ENCODE measurements around the gene ZNF556. TPM values are rescaled to one million over a fixed set of nuclear protein-coding genes. Genes with fewer than 3 reads are reported as not detected.
"Not testable (repeated sequence)": the region's sequence is repeated elsewhere in the genome, so short reads cannot be mapped to it uniquely, and the experiment has no call there.

Gene ZNF556
- polyA plus RNA-seq, 3 donors = 0.76 to 1.3 (median 1.1) TPM

DNA sequence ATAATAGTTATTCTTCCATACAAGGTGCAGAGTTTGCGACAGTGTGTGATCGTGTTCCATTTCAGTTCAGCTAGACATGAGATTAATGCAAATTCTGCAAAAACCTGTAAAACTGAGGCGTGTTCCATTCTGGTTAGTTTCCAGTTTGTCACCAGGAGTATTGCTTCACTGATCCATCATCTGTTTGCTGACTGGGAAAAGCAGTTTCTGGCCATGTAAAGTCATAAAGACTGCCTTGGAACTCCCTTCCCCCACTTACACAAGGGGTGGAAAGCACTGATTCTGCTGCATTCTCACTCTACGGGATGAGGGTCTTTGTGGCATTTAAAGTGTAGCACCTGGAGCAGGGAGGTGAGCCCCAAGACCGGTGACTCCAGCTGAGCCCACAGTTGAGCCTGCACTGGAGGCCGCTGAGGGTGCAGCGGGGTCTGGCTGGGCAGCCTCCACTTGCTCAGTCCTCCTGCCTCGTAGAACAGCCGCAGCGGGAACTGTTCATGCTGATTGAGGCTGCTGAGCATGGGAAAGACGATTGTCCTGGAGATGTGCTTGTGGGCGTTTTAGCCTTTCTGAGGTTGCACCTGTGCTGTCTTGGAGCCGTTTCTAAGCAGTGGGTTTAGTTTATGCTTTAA is 35.6 kb downstream of the ZNF556 start:
- DNase-seq (ENCODE audit: low read depth in 3 of 3, low spot score in 2 of 3) = no peak

DNA sequence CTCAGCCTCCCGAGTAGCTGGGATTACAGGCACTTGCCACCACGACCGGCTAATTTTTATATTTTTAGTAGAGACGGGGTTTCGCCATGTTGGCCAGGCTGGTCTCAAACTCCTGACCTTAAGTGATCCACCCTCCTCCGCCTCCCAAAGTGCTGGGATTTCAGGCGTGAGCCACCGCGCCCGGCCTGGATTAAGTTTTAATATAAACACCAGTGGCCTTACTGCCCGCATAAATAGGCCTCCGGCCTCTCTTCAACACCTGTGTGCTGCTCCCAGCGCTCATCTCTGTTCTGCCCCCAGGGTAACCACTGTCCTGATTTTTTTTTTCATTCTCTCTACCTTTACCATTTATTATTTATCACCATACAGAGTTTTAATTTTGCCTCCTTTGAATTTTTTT is 36.2 kb downstream of the ZNF556 start:
- not testable (repeated sequence) for DNase-seq (ENCODE audit: low read depth in 3 of 3, low spot score in 2 of 3)

DNA sequence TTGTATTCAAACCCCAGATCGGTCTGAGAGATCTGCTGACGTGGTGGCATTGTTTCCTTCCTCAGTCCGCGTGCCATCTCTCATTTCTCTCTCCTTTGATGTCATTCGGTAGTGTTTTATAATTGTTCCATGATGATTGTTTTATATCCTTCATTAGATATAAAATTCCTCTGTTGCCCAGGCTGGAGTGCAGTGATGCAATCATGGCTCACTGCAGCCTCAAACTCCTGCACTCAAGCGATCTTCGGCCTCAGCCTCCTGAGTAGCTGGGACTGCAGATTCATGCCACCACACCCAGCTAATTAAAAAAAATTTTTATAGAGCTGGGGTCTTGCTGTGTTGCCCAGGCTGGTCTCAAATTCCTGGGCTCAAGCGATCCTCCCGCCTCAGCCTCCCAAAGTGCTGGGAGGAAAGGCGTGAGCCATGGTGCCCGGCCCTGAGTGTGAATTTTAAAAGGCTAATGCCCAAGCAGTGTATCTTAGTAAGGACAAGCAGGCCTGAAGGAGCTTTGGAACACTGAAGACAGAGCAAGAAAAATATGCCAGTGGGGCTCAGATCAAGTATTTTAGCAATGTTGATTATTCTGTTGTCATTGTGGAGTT is 38.9 kb downstream of the ZNF556 start:
- DNase-seq (ENCODE audit: low read depth in 3 of 3, low spot score in 2 of 3) = no peak

DNA sequence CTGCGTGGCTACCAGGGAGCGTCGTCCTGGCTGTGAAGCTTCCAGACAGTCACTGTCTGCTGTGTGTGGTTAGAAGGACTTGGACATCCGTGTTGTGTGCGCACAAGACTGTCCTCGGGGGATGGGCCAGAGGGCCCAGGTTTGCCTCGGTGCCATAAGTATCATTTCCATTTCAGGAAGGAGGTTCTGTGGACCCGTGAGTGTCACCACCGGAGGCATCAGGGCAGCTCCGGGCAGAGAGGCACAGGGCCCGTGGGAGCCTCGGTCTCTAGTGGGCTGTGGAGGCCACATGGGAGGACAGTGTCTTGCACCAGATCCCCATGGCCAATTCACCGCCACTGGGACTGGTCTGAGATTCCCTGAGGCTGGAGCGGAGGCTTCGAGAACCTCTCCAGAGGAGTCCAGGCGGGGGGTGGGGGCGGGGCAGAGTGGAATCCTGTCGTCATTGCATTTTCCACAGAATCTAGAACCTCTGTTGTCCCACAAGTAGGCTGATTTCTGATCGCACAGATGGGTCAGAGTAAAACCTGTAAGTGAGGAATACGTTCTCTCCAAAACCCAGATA is 39.6 kb downstream of the ZNF556 start:
- no peak for DNase-seq (ENCODE audit: low read depth in 3 of 3, low spot score in 2 of 3)

DNA sequence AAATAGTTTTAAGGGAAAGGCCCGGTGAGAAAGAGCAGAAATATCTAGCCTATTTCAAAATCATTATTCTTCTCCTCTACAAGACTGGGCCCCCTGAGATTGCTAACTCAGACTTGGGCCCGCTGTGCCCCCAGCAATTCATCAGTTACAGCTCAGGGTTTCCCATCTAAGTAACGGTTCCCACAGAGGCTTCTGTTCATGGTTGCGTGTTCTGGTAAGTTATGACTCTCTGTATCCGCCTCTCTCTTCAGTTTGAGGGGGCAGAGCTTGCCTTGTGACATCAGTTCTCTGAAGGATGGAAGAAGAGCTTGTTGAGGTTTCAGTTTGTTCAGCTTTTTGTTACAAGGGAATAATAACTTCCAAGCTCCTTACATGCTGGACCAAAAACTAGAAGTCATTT is 45.2 kb downstream of the ZNF556 start:
- DNase-seq (ENCODE audit: low read depth in 3 of 3, low spot score in 2 of 3) = no peak

DNA sequence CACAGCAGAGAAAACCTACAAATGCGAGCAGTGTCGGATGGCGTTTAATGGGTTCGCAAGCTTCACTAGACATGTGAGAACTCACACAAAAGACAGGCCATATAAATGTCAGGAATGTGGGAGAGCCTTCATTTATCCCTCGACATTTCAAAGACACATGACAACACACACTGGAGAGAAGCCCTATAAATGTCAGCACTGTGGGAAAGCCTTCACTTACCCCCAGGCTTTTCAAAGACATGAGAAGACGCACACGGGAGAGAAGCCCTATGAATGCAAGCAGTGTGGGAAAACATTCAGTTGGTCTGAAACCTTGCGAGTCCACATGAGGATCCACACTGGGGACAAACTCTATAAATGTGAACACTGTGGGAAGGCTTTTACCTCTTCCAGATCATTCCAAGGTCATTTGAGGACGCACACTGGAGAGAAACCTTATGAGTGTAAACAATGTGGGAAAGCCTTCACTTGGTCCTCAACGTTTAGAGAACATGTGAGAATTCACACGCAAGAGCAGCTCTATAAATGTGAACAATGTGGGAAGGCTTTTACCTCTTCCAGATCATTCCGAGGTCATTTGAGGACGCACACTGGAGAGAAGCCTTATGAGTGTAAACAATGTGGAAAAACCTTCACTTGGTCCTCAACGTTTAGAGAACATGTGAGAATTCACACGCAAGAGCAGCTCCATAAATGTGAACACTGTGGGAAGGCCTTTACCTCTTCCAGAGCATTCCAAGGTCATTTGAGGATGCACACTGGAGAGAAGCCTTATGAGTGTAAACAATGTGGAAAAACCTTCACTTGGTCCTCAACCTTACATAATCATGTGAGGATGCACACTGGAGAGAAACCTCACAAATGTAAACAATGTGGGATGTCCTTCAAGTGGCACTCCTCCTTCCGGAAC is 50.4 kb downstream of the ZNF556 start:
- no peak for DNase-seq (ENCODE audit: low read depth in 3 of 3, low spot score in 2 of 3)

DNA sequence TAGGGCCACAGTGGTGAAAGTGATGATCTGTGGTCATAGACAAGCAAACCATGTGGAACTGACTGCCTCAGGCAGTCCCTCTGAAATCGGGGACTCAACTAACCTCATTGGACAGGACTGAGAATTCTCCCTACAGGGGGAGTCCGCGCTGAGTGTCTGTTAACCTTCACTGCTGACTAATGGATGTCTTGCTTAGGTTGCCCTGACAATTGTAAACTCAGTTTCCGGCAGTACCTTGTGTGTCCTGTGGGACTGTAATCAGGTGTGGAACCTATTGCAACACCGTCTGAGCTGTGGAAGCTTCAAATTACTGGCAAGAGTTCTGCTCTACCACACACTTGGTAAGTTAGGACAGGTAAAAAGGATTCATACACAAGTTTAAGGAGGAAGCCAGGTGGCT is 55.9 kb downstream of the ZNF556 start:
- no peak for DNase-seq (ENCODE audit: low read depth in 3 of 3, low spot score in 2 of 3)

DNA sequence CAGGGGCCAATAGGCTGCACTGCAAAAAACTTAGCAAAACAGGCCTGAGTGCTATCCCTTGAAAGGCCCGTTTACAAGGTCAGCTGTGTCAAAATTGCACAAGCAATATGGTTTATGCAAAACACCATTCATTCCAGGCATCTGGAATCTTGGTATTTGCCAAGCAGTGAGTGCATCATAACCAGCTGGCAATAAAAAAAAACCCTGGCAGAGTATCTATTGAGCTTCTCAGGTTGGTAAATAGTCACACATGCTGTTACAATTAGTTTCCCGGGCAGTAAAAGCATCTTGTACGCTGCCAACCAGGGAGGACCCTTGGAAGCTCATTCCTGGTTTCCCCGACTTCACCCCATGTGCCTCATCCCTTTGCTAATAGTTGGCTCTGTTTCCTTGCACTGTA is 56.4 kb downstream of the ZNF556 start:
- no peak for DNase-seq (ENCODE audit: low read depth in 3 of 3, low spot score in 2 of 3)

DNA sequence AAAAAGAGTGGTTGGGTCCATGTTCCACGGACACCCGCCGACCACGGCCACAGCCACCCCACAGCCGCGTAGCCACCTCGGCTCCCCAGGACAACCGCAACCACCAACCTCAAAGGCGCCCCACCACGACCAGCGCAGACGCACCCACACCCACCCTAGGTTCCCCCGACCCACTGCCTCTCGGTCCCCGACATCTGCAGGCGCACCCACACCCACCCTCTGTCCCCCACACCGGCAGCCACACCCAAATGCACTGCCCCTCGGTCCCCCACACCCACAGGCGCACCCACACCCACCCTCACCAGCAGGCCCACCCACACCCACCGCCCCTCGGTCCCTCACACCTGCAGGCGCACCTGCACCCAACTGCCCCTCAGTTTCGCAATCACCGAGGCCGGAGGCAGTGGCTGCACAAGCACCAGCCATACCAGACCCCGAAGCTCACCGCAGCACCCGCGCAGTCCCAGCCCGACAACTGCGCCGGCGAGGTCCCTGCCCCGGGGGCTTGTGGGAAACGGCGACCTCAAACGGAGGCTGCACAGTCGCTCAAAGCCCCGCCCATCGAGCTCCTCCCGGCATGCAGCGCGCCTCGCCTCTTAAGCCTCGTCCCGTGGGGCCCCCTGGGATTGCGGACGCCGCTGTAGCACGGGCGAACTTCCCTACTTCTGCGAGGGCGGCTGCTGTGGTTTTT is 59.4 kb downstream of the ZNF556 start:
- DNase-seq (ENCODE audit: low read depth in 3 of 3, low spot score in 2 of 3) = no peak

DNA sequence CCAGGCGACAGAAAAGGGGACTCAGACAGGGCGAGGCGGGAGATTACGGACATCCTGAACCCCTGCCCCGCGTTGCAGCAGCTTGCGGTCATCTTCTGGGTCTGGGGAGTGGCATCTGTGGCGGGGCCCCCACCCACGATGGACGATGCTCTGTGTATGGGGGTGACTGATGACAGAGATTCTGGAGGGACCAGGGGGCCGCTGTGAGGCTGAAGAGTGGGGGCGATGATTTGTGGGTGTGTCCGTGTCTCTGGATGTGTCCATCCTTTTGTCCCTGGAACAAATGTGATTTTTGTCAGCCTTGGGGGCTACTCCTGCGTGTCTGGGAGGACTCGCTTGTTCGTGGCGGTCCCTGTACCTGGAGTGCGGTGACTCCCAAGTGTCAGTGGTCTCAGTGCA is 59.9 kb downstream of the ZNF556 start:
- DNase-seq (ENCODE audit: low read depth in 3 of 3, low spot score in 2 of 3) = no peak

Other genes starting within 250 kb of the ZNF556 start
- gene GNG7, start 164.6 kb upstream of the ZNF556 start, polyA plus RNA-seq (ENCODE audit: insufficient read length in 3 of 3) = 1 to 10 TPM; 4.9 to 5.2 (median 5.0) TPM
- gene DIRAS1, start 146.0 kb upstream of the ZNF556 start, polyA plus RNA-seq (ENCODE audit: insufficient read length in 3 of 3) = 1 to 10 TPM; 2.6 to 3.7 (median 3.4) TPM
- gene SLC39A3, start 127.3 kb upstream of the ZNF556 start, polyA plus RNA-seq (ENCODE audit: insufficient read length in 3 of 3) = 10 to 100 TPM; 27.5 to 33.6 (median 29.8) TPM
- gene SGTA, start 84.1 kb upstream of the ZNF556 start, polyA plus RNA-seq (ENCODE audit: insufficient read length in 3 of 3) = 10 to 100 TPM; 44.7 to 46.9 (median 45.4) TPM
- gene THOP1, start 81.8 kb upstream of the ZNF556 start, polyA plus RNA-seq (ENCODE audit: insufficient read length in 3 of 3) = 10 to 100 TPM; 37.8 to 48.9 (median 41.8) TPM
- 1 to 10 TPM; 9.4 to 9.7 (median 9.6) TPM for gene ZNF554, start 47.5 kb upstream of the ZNF556 start, polyA plus RNA-seq (ENCODE audit: insufficient read length in 3 of 3)
- 10 to 100 TPM; 13.8 to 14.4 (median 14.0) TPM for gene ZNF555, start 25.9 kb upstream of the ZNF556 start, polyA plus RNA-seq (ENCODE audit: insufficient read length in 3 of 3)
- 10 to 100 TPM in 1 of 3 donors, 1 to 10 TPM in 2; 7.6 to 10.6 (median 8.6) TPM for gene ZNF57, start 33.6 kb downstream of the ZNF556 start, polyA plus RNA-seq (ENCODE audit: insufficient read length in 3 of 3)
- 1 to 10 TPM; 7.9 to 9.0 (median 8.8) TPM for gene ZNF77, start 77.6 kb downstream of the ZNF556 start, polyA plus RNA-seq (ENCODE audit: insufficient read length in 3 of 3)
- 1 to 10 TPM; 6.5 to 7.6 (median 6.9) TPM for gene TLE6, start 110.2 kb downstream of the ZNF556 start, polyA plus RNA-seq (ENCODE audit: insufficient read length in 3 of 3)
- 10 to 100 TPM; 26.8 to 32.4 (median 27.5) TPM for gene TLE2, start 161.9 kb downstream of the ZNF556 start, polyA plus RNA-seq (ENCODE audit: insufficient read length in 3 of 3)
- 100 to 1,000 TPM; 421 to 476 (median 472) TPM for gene TLE5, start 195.2 kb downstream of the ZNF556 start, polyA plus RNA-seq (ENCODE audit: insufficient read length in 3 of 3)
- gene GNA11, start 227.0 kb downstream of the ZNF556 start, polyA plus RNA-seq (ENCODE audit: insufficient read length in 3 of 3) = 10 to 100 TPM; 54.3 to 68.6 (median 63.1) TPM

Data from right renal cortex interstitium (tissue), 3 donors.